ENCODE data around the gene TNFRSF8. TPM values are rescaled to one million over a fixed set of nuclear protein-coding genes. Genes with fewer than 3 reads are reported as not detected.

Gene TNFRSF8
- total RNA-seq, 1 donor from 2014 or later: not detected

DNA sequence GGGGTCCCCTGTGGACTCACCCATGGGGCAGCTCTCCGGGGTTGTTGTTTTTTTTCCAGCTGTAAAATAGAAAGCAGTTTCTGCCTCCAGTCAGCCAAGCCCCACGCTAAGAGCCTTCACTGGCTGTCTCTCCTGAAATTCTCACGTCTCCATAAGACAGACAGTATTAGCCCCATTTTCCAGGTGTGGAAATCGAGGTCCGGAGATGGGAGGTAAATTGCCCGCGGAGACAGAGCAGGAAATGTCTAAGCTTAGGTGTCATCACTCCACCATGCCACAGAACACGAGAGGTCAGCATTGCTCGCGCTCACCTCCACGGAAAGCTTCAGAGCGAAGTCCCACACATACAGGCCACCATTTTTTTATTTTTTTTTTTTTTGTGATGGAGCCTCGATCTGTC, 44.6 kb downstream of the TNFRSF8 start:
- Histone ChIP-seq H3K27me3 (ENCODE audit: control insufficient read depth, insufficient read depth, low read length) (peaks cover 2% of the 10 kb centered on the region), H3K36me3 (ENCODE audit: control insufficient read depth, insufficient read depth, low read length) (no peaks in the 10 kb centered on the region), H3K4me3 (ENCODE audit: low read depth, low read length) (no peak overlapping the region)
- TF ChIP-seq, protein P1, sequence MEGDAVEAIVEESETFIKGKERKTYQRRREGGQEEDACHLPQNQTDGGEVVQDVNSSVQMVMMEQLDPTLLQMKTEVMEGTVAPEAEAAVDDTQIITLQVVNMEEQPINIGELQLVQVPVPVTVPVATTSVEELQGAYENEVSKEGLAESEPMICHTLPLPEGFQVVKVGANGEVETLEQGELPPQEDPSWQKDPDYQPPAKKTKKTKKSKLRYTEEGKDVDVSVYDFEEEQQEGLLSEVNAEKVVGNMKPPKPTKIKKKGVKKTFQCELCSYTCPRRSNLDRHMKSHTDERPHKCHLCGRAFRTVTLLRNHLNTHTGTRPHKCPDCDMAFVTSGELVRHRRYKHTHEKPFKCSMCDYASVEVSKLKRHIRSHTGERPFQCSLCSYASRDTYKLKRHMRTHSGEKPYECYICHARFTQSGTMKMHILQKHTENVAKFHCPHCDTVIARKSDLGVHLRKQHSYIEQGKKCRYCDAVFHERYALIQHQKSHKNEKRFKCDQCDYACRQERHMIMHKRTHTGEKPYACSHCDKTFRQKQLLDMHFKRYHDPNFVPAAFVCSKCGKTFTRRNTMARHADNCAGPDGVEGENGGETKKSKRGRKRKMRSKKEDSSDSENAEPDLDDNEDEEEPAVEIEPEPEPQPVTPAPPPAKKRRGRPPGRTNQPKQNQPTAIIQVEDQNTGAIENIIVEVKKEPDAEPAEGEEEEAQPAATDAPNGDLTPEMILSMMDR (IDR thresholded peaks at IDR 0.05; ENCODE audit: insufficient read depth, low read length, severe bottlenecking): no peak
- DNase-seq (ENCODE audit: low read depth): no peak
- no peak for FAIRE-seq

DNA sequence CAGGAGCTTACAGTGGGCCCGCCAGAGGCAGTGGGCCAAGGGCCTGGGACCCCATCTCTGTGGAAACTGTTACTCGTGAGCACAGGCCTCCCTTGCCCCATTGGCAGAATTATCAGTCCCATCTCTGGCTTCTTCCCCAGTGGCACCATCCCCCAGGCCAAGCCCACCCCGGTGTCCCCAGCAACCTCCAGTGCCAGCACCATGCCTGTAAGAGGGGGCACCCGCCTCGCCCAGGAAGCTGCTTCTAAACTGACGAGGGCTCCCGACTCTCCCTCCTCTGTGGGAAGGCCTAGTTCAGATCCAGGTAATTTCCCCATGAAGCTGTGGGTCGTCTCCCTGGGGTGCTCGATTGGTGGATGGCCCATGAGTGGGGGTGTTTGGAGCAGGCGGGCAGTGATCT, 46.8 kb downstream of the TNFRSF8 start:
- DNase-seq (ENCODE audit: low read depth) (no peak), FAIRE-seq (no peak)
- TF ChIP-seq, protein P1 (IDR thresholded peaks at IDR 0.05; ENCODE audit: insufficient read depth, low read length, severe bottlenecking): no peak
- Histone ChIP-seq H3K27me3 (ENCODE audit: control insufficient read depth, insufficient read depth, low read length) (peaks cover 2% of the 10 kb centered on the region), H3K4me3 (ENCODE audit: low read depth, low read length) (no peak overlapping the region), H3K36me3 (ENCODE audit: control insufficient read depth, insufficient read depth, low read length) (no peaks in the 10 kb centered on the region)

DNA sequence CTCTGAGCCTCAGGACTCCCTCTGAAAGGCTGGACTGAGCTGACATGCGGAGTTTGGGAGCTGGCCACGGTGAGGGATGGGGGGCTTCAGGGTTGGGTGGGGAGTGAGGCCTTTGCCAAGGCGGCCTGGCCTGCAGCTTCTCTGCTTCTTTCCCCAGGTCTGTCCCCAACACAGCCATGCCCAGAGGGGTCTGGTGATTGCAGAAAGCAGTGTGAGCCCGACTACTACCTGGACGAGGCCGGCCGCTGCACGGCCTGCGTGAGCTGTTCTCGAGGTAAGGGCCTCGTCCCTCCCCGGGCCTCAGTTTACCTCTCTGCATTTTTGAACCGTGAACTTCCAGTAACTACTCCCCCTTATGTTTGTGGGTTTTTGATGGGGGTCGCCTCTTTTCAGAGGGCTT, 48.6 kb downstream of the TNFRSF8 start:
- H3K4me3 ChIP-seq (ENCODE audit: low read depth, low read length): no peak overlapping the region
- DNase-seq (ENCODE audit: low read depth) (no peak), FAIRE-seq (no peak)
- H3K27me3 ChIP-seq (ENCODE audit: control insufficient read depth, insufficient read depth, low read length): no peaks in the 10 kb centered on the region
- TF ChIP-seq, protein P1 (IDR thresholded peaks at IDR 0.05; ENCODE audit: insufficient read depth, low read length, severe bottlenecking): no peak
- H3K36me3 ChIP-seq (ENCODE audit: control insufficient read depth, insufficient read depth, low read length): no peaks in the 10 kb centered on the region

DNA sequence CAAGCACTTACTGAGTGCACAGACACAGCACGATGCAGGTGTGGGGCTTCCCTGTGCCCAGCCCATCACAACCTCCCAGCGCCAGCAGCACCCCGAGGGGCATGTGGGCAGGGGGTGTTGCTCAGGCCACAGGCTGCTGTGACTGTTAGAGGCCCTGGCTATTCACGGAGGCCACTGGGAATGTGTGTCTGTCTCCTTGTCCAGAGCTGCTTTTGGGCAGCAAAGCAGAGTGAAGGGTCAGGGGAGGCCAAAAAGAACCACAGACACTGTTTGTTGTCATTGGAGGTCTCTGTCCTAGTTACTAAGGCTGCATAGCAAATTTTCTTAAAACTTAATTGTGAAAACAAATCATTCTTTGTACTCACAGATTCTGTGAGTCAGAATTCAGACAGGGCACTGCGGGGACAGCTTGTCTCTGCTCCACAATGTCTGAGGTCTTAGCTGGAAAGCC, 49.6 kb downstream of the TNFRSF8 start:
- TF ChIP-seq, protein P1 (IDR thresholded peaks at IDR 0.05; ENCODE audit: insufficient read depth, low read length, severe bottlenecking): no peak
- no peaks in the 10 kb centered on the region for H3K36me3 ChIP-seq (ENCODE audit: control insufficient read depth, insufficient read depth, low read length)
- DNase-seq (ENCODE audit: low read depth) (no peak), FAIRE-seq (no peak)
- H3K27me3 ChIP-seq (ENCODE audit: control insufficient read depth, insufficient read depth, low read length): no peaks in the 10 kb centered on the region
- no peak overlapping the region for H3K4me3 ChIP-seq (ENCODE audit: low read depth, low read length)

DNA sequence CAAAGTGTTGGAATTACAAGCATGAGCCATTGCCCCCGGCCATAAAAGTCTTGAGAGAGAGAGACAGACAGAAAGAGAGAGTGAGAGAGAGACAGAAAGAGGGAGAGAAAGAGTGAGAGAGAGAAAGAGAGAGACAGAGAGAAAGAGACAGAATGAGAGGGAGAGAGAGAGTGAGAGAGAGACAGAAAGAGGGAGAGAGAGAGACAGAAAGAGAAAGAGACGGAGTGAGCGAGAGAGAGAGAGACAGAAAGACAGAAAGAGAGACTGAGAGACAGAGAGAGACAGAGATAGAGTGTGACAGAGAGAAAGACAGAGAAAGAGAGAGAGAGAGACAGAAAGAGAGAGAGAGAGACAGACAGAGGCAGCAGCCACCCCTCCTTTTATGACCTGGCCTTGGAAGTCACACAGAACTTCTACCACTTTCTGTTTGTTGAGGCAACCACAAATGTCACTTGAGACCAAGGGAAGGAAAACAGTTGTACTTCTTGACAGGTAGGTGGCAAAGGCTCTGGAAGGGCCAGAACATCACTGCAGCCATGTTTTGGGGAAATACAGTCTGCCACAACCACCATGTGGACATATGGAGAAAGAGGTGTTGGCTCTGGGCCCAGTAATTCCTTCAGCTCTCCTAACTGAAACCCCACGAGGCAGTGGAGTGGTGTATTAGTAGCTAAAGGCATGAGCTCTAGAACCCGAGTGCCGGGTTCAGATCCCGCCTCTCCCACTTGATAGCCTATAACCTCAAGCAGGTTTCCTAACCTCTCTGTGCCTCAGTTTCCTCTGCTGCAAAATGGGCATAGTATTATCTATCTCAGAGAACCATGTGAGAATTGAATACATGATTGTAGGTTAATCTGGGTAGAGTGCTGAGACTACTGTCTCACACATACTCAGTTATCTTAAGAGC, 50.6 kb downstream of the TNFRSF8 start:
- DNase-seq (ENCODE audit: low read depth) (no peak), FAIRE-seq (no peak)
- Histone ChIP-seq H3K4me3 (ENCODE audit: low read depth, low read length) (no peak overlapping the region), H3K36me3 (ENCODE audit: control insufficient read depth, insufficient read depth, low read length) (no peaks in the 10 kb centered on the region), H3K27me3 (ENCODE audit: control insufficient read depth, insufficient read depth, low read length) (no peaks in the 10 kb centered on the region)
- TF ChIP-seq, protein P1 (IDR thresholded peaks at IDR 0.05; ENCODE audit: insufficient read depth, low read length, severe bottlenecking): no peak
